ENCODE data around the gene MLH3.

DNA sequence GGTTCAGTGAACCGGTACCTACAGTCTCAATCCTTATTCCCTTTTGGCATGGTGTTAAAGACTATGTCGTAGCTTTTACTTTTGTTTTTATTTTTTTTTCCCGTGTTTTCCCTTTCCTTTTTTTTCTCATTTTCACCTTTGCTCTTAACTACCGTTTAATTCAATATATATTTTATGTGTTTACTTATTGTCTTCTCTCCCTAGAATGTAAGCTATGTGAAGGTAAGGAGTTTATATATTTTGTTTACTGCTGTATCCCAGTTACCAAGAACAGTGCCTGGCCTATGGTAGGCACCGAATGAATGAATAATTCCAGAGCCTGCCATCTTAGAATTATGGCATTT is 261 bp upstream of the MLH3 start:
- no peak for TF ChIP-seq POLR2AphosphoS5 (IDR thresholded peaks at IDR 0.05; ENCODE audit: low read depth, low read length)
- TF ChIP-seq, protein P1, sequence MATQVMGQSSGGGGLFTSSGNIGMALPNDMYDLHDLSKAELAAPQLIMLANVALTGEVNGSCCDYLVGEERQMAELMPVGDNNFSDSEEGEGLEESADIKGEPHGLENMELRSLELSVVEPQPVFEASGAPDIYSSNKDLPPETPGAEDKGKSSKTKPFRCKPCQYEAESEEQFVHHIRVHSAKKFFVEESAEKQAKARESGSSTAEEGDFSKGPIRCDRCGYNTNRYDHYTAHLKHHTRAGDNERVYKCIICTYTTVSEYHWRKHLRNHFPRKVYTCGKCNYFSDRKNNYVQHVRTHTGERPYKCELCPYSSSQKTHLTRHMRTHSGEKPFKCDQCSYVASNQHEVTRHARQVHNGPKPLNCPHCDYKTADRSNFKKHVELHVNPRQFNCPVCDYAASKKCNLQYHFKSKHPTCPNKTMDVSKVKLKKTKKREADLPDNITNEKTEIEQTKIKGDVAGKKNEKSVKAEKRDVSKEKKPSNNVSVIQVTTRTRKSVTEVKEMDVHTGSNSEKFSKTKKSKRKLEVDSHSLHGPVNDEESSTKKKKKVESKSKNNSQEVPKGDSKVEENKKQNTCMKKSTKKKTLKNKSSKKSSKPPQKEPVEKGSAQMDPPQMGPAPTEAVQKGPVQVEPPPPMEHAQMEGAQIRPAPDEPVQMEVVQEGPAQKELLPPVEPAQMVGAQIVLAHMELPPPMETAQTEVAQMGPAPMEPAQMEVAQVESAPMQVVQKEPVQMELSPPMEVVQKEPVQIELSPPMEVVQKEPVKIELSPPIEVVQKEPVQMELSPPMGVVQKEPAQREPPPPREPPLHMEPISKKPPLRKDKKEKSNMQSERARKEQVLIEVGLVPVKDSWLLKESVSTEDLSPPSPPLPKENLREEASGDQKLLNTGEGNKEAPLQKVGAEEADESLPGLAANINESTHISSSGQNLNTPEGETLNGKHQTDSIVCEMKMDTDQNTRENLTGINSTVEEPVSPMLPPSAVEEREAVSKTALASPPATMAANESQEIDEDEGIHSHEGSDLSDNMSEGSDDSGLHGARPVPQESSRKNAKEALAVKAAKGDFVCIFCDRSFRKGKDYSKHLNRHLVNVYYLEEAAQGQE (IDR thresholded peaks at IDR 0.05; ENCODE audit: insufficient read depth in 1 of 2, low read depth in 2 of 2, low read length in 2 of 2), result no peak
- TF ChIP-seq TAF1 (IDR thresholded peaks at IDR 0.05; ENCODE audit: borderline replicate concordance, insufficient read depth, low read length), result no peak
- TF ChIP-seq SIN3A (IDR thresholded peaks at IDR 0.05; ENCODE audit: borderline replicate concordance, insufficient read depth, low read length), result no peak
- no peak for TF ChIP-seq FOXP2 (optimal IDR thresholded peaks at IDR 0.05; ENCODE audit: borderline replicate concordance, extremely low read depth, extremely low read length, insufficient read depth)
